Naive thymus-derived CD4-positive, alpha-beta T cell (primary cell): ENCODE data around the gene PPP1R3G. TPM values are rescaled to one million over a fixed set of nuclear protein-coding genes. Genes with fewer than 3 reads are reported as not detected.
"Not testable (repeated sequence)": the region's sequence is repeated elsewhere in the genome, so short reads cannot be mapped to it uniquely, and the experiment has no call there.

Source experiments
- ATAC-seq: fragments of 150-1000 bp; cut with Tn5 transposase; 2 replicates; pipeline ENCODE4 v1.10.0; 2021; ENCODE audit warnings: mild to moderate bottlenecking, moderate library complexity
- CTCF ChIA-PET: fragments of 350-600 bp; sonication (Branson Sonifier 250); formaldehyde crosslinking; loops from one replicate; lab custom pipeline; 2021; ENCODE audit warnings: antibody characterized with exemption; lab: Charles Lee
- POLR2A ChIA-PET: fragments of 350-600 bp; sonication (Branson Sonifier 250); formaldehyde crosslinking; loops from one replicate; lab custom pipeline; 2021; ENCODE audit warnings: antibody characterized with exemption, inconsistent platforms; lab: Charles Lee
- DNase-seq, 9 donors: peaks; one replicate each; pipeline versions ENCODE4 v3.0.0 to v3.0.0-alpha.2; 2020 to 2022; ENCODE audit warnings: mixed read lengths in 1 of 9
- H3K27ac ChIP-seq: one replicate; pipeline ENCODE4 v1.7.0; 2013; ENCODE audit warnings: mild to moderate bottlenecking, low read depth, low read length, moderate library complexity
- H3K27me3 ChIP-seq, 2 donors: one replicate each; pipeline ENCODE4 v1.7.0; 2013; ENCODE audit warnings: low read length in 2 of 2, mild to moderate bottlenecking in 2 of 2, moderate library complexity in 2 of 2; ENCODE audit not compliant: control insufficient read depth in 2 of 2, insufficient read depth in 2 of 2
- H3K36me3 ChIP-seq, 3 experiments: 1 replicate in 2 of 3; 2 replicates in 1 of 3; pipeline ENCODE4 v1.7.0; 2013; ENCODE audit warnings: low read length in 3 of 3, mild to moderate bottlenecking in 3 of 3, moderate library complexity in 1 of 3; ENCODE audit not compliant: insufficient read depth in 3 of 3, control insufficient read depth in 2 of 3
- H3K4me1 ChIP-seq, 2 donors: one replicate each; pipeline ENCODE4 v1.7.0; 2013; ENCODE audit warnings: low read length in 2 of 2, mild to moderate bottlenecking in 2 of 2, moderate library complexity in 1 of 2; ENCODE audit not compliant: control insufficient read depth in 2 of 2, insufficient read depth in 2 of 2
- H3K4me3 ChIP-seq: 2 replicates; pipeline ENCODE4 v1.7.0; 2013; ENCODE audit warnings: mild to moderate bottlenecking, low read length
- H3K9me3 ChIP-seq, 3 experiments: 1 replicate in 2 of 3; 2 replicates in 1 of 3; pipeline ENCODE4 v1.7.0; 2013; ENCODE audit warnings: low read length in 3 of 3; ENCODE audit not compliant: control insufficient read depth in 2 of 3
- H3K27ac Mint-ChIP-seq, 9 donors: one replicate each; pipeline ENCODE4 v1.8.0; 2020 to 2022; ENCODE audit warnings: mixed read lengths in 9 of 9, mild to moderate bottlenecking in 8 of 9, moderate library complexity in 5 of 9, inconsistent platforms in 2 of 9
- H3K27me3 Mint-ChIP-seq, 5 donors: one replicate each; pipeline ENCODE4 v1.8.0; 2021 to 2022; ENCODE audit warnings: mixed read lengths in 5 of 5, mild to moderate bottlenecking in 1 of 5
- H3K36me3 Mint-ChIP-seq, 5 donors: one replicate each; pipeline ENCODE4 v1.8.0; 2020 to 2022; ENCODE audit warnings: mixed read lengths in 5 of 5, mild to moderate bottlenecking in 3 of 5, inconsistent platforms in 1 of 5
- H3K4me1 Mint-ChIP-seq, 7 donors: one replicate each; pipeline ENCODE4 v1.8.0; 2020 to 2022; ENCODE audit warnings: mixed read lengths in 7 of 7, mild to moderate bottlenecking in 3 of 7, inconsistent platforms in 1 of 7
- H3K4me3 Mint-ChIP-seq, 10 donors: one replicate each; pipeline ENCODE4 v1.8.0; 2020 to 2022; ENCODE audit warnings: mild to moderate bottlenecking in 10 of 10, mixed read lengths in 10 of 10, moderate library complexity in 6 of 10, inconsistent platforms in 2 of 10
- H3K9me3 Mint-ChIP-seq, 11 donors: one replicate each; pipeline ENCODE4 v1.8.0; 2020 to 2022; ENCODE audit warnings: mixed read lengths in 11 of 11, mild to moderate bottlenecking in 4 of 11, inconsistent platforms in 1 of 11, moderate library complexity in 1 of 11
- intact Hi-C, 2 donors: fragments of 100-400 bp; cut with micrococcal nuclease; formaldehyde crosslinking; loops; one replicate each; pipeline ENCODE4 v1.15.1; 2023
- polyA plus RNA-seq, 2 donors: library from polyadenylated mRNA; unstranded; fragments of 300-500 nt; fragmentation: Illumina TruSeq; gene quantifications; one replicate each; pipeline ENCODE4 v1.2.3, GENCODE V29; 2021
- total RNA-seq, 6 experiments: library from RNA in 5 of 6; stranded (reverse) in 5 of 6; gene quantifications; 1 replicate in 5 of 6; 2 replicates in 1 of 6; pipeline ENCODE4 v1.2.3 and lab custom pipeline; 2021 to 2026

PPP1R3G gene
- total and polyA plus RNA-seq, 7 experiments from 2014 or later = 0.07 to 0.24 (median 0.08) TPM; not detected in 4

DNA sequence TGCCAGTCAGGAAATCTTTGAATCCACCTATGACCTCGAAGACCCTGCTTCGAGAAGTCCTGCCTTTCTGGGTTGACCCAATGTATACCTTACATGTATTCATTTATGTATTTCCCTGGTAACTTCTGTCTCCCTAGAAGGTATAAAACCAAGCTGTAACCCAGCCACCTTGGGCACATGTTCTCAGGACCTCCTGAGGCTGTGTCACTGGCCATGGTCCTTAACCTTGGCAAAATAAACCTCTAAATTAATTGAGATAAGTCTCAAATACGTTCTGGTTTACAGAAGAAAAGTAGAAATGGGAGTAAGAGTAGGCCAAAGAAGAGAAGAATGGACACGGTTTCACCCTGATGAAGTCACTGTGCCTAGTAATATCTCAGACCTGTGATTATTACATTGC, 30.0 kb upstream of the PPP1R3G start:
- Histone ChIP-seq H3K4me3 (no peak overlapping the region), H3K27me3 (no peaks in the 10 kb centered on the region), H3K36me3 (no peaks in the 10 kb centered on the region), H3K9me3 (peaks cover 0 to 13% (median 0%) of the 10 kb centered on the region in 3 experiments), H3K4me1 (no peaks in the 10 kb centered on the region), H3K27ac (no peak overlapping the region)
- peaks cover 7 to 30% (median 15%) of the 10 kb centered on the region in 11 donors for H3K9me3 Mint-ChIP-seq
- peaks cover 0 to 4% (median 0%) of the 10 kb centered on the region in 7 donors for H3K4me1 Mint-ChIP-seq
- CTCF ChIA-PET = no interaction called here
- peaks cover 6 to 21% (median 9%) of the 10 kb centered on the region in 5 donors for H3K36me3 Mint-ChIP-seq
- POLR2A ChIA-PET = no interaction called here
- H3K4me3 Mint-ChIP-seq = no peak overlapping the region
- ATAC-seq = no peak
- no peak overlapping the region for H3K27ac Mint-ChIP-seq
- DNase-seq = no peak
- intact Hi-C loops = no loop called here
- peaks cover 0 to 5% (median 0%) of the 10 kb centered on the region in 5 donors for H3K27me3 Mint-ChIP-seq

GRCh38 chr6:5058254-5058653, 26.9 kb upstream of the PPP1R3G start:
- Mint-ChIP-seq H3K9me3 (peaks cover 0 to 2% (median 0%) of the 10 kb centered on the region in 11 donors), H3K27ac (no peak overlapping the region), H3K4me1 (peaks cover 0 to 1% (median 0%) of the 10 kb centered on the region in 7 donors), H3K4me3 (no peak overlapping the region), H3K36me3 (peaks cover 0 to 2% (median 0%) of the 10 kb centered on the region in 5 donors), H3K27me3 (peaks cover 0 to 5% (median 0%) of the 10 kb centered on the region in 5 donors)
- Histone ChIP-seq H3K27ac (no peak overlapping the region), H3K4me3 (no peak overlapping the region), H3K9me3 (no peaks in the 10 kb centered on the region), H3K36me3 (no peaks in the 10 kb centered on the region), H3K4me1 (no peaks in the 10 kb centered on the region), H3K27me3 (no peaks in the 10 kb centered on the region)
- intact Hi-C loops = no loop called here
- no peak for ATAC-seq
- POLR2A ChIA-PET = no interaction called here
- no peak for DNase-seq
- CTCF ChIA-PET = no interaction called here

DNA sequence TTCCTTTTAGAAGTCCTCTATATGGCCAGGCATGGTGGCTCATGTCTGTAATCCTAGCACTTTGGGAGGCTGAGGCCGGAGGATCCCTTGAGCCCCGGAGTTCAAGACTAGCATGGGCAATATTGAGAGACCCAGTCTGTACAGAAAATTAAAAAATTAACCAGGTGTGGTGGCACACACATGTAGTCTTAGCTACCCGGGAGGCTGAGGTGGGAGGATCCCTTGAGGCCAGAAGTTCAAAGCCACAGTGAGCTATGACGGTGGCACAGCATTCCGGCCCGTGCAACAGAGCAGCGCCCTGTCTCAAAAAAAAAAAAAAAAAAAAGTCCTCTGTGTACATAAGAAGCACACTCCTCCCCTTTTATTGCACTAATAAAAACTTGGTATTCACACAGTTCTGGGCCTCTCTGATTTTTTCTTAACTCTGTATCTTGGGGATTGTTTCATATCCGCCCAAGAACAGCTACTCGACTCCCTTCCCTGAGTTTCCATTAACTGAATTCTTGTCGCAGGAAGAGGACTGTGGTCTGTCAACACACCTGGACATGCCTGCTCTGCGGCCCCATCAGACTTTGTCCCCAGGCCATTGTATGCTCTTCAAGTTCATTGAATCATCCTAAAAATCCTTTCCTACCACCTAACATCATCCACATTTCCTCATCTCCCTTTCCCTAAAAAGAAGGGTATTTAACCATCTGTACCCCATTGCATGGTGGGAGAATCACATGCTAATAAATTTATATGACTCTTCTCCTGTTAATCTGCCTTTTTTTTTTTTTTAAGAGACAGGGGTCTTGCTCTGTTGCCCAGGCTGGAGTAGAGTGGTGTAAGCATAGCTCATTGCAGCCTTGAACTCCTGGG, 25.9 kb upstream of the PPP1R3G start:
- POLR2A ChIA-PET = no interaction called here
- Histone ChIP-seq H3K4me1 (no peaks in the 10 kb centered on the region), H3K27me3 (no peaks in the 10 kb centered on the region), H3K4me3 (no peak overlapping the region), H3K36me3 (no peaks in the 10 kb centered on the region), H3K27ac (no peak overlapping the region), H3K9me3 (no peaks in the 10 kb centered on the region)
- DNase-seq (no peak), ATAC-seq (no peak)
- Mint-ChIP-seq H3K9me3 (peaks cover 0 to 2% (median 0%) of the 10 kb centered on the region in 11 donors), H3K36me3 (no peaks in the 10 kb centered on the region), H3K4me1 (peaks cover 0 to 1% (median 0%) of the 10 kb centered on the region in 7 donors), H3K4me3 (no peak overlapping the region), H3K27ac (no peak overlapping the region), H3K27me3 (peaks cover 0 to 5% (median 0%) of the 10 kb centered on the region in 5 donors)
- intact Hi-C loops = no loop called here
- CTCF ChIA-PET = interaction anchor here (0.6 kb wide), 1 partner anchor 1665 kb away, joined by 3 read pairs; no protein-coding TSS in a partner anchor

DNA sequence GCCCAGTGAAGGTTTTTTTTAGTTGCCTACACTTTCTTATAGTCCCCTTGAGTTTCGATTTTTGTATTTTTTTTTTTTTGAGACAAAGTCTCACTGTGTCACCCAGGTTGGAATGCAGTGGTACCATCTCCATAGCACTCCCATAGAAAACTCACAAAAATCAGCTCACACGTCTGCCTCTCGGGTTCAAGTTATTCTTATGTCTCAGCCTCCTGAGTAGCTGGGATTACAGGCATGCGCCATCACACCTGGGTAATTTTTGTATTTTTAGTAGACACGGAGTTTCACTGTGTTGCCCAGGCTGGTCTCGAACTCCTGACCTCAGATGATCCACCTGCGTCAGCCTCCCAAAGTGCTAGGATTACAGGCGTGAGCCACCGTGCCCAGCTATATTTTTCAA, 24.7 kb upstream of the PPP1R3G start:
- DNase-seq, ATAC-seq, H3K27me3 ChIP-seq, H3K36me3 Mint-ChIP-seq, H3K27ac ChIP-seq, H3K4me1 ChIP-seq, POLR2A ChIA-PET, H3K9me3 Mint-ChIP-seq, H3K4me3 Mint-ChIP-seq, H3K36me3 ChIP-seq, H3K9me3 ChIP-seq, H3K4me3 ChIP-seq, CTCF ChIA-PET, H3K27me3 Mint-ChIP-seq, H3K4me1 Mint-ChIP-seq, intact Hi-C loops, H3K27ac Mint-ChIP-seq: not testable (repeated sequence)

DNA sequence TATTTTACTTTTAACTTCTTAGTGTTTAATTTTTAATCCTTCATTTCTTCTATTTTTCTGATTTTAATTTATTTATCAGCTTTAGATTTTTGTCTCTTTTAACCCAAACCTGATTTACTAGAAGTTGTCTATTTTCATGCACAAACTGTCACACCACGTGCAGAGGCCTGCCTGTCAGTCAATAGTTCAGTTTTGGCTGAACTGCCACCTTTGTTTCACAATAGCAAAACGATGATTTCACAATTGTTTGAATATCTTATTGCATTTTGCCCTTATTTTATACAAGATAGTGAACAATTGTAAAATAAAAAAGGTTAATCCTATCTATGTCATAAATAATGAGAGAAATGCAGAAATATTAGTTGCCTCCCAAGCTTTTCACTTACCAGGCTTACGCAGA, 24.0 kb upstream of the PPP1R3G start:
- ATAC-seq = no peak
- no peak for DNase-seq
- Histone ChIP-seq H3K36me3 (no peaks in the 10 kb centered on the region), H3K27ac (no peak overlapping the region), H3K4me3 (no peak overlapping the region), H3K27me3 (no peaks in the 10 kb centered on the region), H3K9me3 (no peaks in the 10 kb centered on the region), H3K4me1 (no peaks in the 10 kb centered on the region)
- ChIA-PET POLR2A (no interaction called here), CTCF (no interaction called here)
- intact Hi-C loops = no loop called here
- no peak overlapping the region for H3K27ac Mint-ChIP-seq
- H3K4me3 Mint-ChIP-seq = no peak overlapping the region
- peaks cover 0 to 4% (median 0%) of the 10 kb centered on the region in 5 donors for H3K27me3 Mint-ChIP-seq
- H3K4me1 Mint-ChIP-seq = peaks cover 0 to 1% (median 0%) of the 10 kb centered on the region in 7 donors
- peaks cover 0 to 3% (median 0%) of the 10 kb centered on the region in 11 donors for H3K9me3 Mint-ChIP-seq
- H3K36me3 Mint-ChIP-seq = no peaks in the 10 kb centered on the region

DNA sequence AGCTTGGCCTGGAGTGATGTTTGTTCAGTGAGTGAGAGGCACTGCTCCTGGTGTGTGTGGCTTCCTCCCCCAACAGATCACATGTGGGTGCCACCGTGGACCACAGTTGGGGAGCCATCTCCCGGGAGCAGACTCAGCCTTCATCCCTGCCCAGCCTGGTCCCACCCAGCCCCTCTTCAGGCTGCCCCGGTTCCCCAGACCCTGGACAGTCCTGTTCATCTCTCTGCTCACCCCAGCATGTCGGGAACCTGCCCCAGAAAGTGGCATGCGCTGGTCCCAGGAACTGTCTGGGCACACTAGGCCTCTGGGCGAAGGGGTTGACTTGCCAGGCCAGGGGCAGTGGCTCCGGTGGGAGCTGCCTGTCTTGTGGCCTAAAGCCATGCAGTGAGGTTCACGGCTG, 21.5 kb upstream of the PPP1R3G start:
- no peaks in the 10 kb centered on the region for H3K4me1 ChIP-seq
- peaks cover 0 to 14% (median 1%) of the 10 kb centered on the region in 11 donors for H3K9me3 Mint-ChIP-seq
- peaks cover 0 to 4% (median 0%) of the 10 kb centered on the region in 5 donors for H3K27me3 Mint-ChIP-seq
- H3K4me3 ChIP-seq = no peak overlapping the region
- intact Hi-C loops = no loop called here
- H3K4me1 Mint-ChIP-seq = peaks cover 0 to 1% (median 0%) of the 10 kb centered on the region in 7 donors
- CTCF ChIA-PET = no interaction called here
- peaks cover 0 to 4% (median 0%) of the 10 kb centered on the region in 5 donors for H3K36me3 Mint-ChIP-seq
- no peak overlapping the region for H3K27ac ChIP-seq
- DNase-seq = no peak
- ATAC-seq = no peak
- H3K36me3 ChIP-seq = no peaks in the 10 kb centered on the region
- H3K9me3 ChIP-seq = peaks cover 0 to 6% (median 0%) of the 10 kb centered on the region in 3 experiments
- no peak overlapping the region for H3K27ac Mint-ChIP-seq
- POLR2A ChIA-PET = no interaction called here
- H3K4me3 Mint-ChIP-seq = no peak overlapping the region
- H3K27me3 ChIP-seq = no peaks in the 10 kb centered on the region
